ENCODE measurements around the gene TM7SF2.
"Not testable (repeated sequence)": the region's sequence is repeated elsewhere in the genome, so short reads cannot be mapped to it uniquely, and the experiment has no call there.

TM7SF2 gene

GRCh38 chr11:65113839-65114238 is 2.2 kb downstream of the TM7SF2 start:
- DNase-seq = no peak
- no peaks in the 10 kb centered on the region for H3K9me3 ChIP-seq (ENCODE audit: control insufficient read depth, low read length)
- peaks cover 27% of the 10 kb centered on the region for H3K36me3 ChIP-seq (ENCODE audit: control insufficient read depth, insufficient read depth, low read length)
- peaks cover 50% of the 10 kb centered on the region for H3K4me1 ChIP-seq (ENCODE audit: control insufficient read depth, insufficient read depth, low read length, poor library complexity, severe bottlenecking)
- no peaks in the 10 kb centered on the region for H3K27me3 ChIP-seq (replicated peaks; ENCODE audit: control insufficient read depth, insufficient read depth, low read length, poor library complexity, severe bottlenecking)
- H3K27ac ChIP-seq (ENCODE audit: insufficient read depth, low read length, poor library complexity, severe bottlenecking) = peak overlapping the region; percentile 36
- no peak overlapping the region for H3K4me3 ChIP-seq (ENCODE audit: insufficient read depth, low read depth, low read length, poor library complexity, severe bottlenecking)

GRCh38 chr11:65114538-65115171 is 3.0 kb downstream of the TM7SF2 start:
- Histone ChIP-seq H3K36me3 (ENCODE audit: control insufficient read depth, insufficient read depth, low read length) (peaks cover 25% of the 10 kb centered on the region), H3K4me3 (ENCODE audit: insufficient read depth, low read depth, low read length, poor library complexity, severe bottlenecking) (no peak overlapping the region), H3K27me3 (replicated peaks; ENCODE audit: control insufficient read depth, insufficient read depth, low read length, poor library complexity, severe bottlenecking) (no peaks in the 10 kb centered on the region), H3K9me3 (ENCODE audit: control insufficient read depth, low read length) (no peaks in the 10 kb centered on the region), H3K4me1 (ENCODE audit: control insufficient read depth, insufficient read depth, low read length, poor library complexity, severe bottlenecking) (peaks cover 50% of the 10 kb centered on the region), H3K27ac (ENCODE audit: insufficient read depth, low read length, poor library complexity, severe bottlenecking) (peak overlapping the region; percentile 18)
- DNase-seq = no peak

GRCh38 chr11:65115361-65116082 is 3.9 kb downstream of the TM7SF2 start:
- Histone ChIP-seq H3K4me1 (ENCODE audit: control insufficient read depth, insufficient read depth, low read length, poor library complexity, severe bottlenecking) (peaks cover 44% of the 10 kb centered on the region), H3K36me3 (ENCODE audit: control insufficient read depth, insufficient read depth, low read length) (peaks cover 34% of the 10 kb centered on the region), H3K9me3 (ENCODE audit: control insufficient read depth, low read length) (no peaks in the 10 kb centered on the region), H3K27me3 (replicated peaks; ENCODE audit: control insufficient read depth, insufficient read depth, low read length, poor library complexity, severe bottlenecking) (no peaks in the 10 kb centered on the region), H3K27ac (ENCODE audit: insufficient read depth, low read length, poor library complexity, severe bottlenecking) (peak overlapping the region; percentile 18), H3K4me3 (ENCODE audit: insufficient read depth, low read depth, low read length, poor library complexity, severe bottlenecking) (no peak overlapping the region)
- no peak for DNase-seq

DNA sequence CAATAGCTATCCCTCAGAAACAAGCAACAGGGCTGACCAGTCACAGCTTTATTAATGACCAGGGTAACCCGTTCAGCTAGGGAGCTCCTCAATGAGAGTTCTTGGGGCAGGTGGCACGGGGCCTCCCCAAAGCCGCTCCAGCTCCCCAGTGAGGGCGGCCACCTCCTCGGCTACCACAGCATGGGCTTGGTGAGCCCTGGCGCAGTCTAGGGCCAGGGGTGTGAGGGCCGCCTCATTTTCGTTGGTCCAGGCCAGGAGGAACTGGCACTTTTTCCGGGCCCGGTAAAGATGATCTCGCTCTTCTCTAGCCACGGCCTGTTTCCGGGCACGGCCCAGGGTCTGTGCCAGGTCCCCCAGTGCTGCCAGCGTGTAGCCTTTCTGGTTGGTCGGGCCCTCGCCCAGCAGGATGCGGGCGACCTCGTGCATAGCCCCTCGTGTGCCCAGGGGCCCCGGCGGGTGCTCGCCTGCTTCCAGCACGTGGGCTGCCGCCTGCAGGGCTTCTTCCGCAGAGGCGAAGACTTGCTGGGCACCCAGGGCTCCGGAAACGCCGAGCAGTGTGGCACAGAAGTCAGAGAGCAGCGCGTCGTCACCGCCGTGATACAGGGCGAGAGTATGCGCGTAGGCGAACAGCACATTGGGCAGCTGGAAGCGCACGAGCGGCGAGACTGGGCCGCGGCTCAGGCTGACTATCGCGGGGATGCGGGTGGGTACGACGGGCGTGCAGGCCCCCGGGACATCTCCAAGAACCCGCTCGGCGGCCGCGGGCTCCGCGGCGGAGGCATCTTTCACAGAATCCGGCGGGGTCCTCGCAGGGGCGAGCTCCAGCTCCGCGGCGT is 4.9 kb downstream of the TM7SF2 start:
- Histone ChIP-seq H3K4me3 (ENCODE audit: insufficient read depth, low read depth, low read length, poor library complexity, severe bottlenecking) (peak overlapping the region; percentile 72), H3K36me3 (ENCODE audit: control insufficient read depth, insufficient read depth, low read length) (peaks cover 38% of the 10 kb centered on the region), H3K27ac (ENCODE audit: insufficient read depth, low read length, poor library complexity, severe bottlenecking) (peak overlapping the region; percentile 92), H3K27me3 (replicated peaks; ENCODE audit: control insufficient read depth, insufficient read depth, low read length, poor library complexity, severe bottlenecking) (no peaks in the 10 kb centered on the region), H3K4me1 (ENCODE audit: control insufficient read depth, insufficient read depth, low read length, poor library complexity, severe bottlenecking) (peaks cover 39% of the 10 kb centered on the region), H3K9me3 (ENCODE audit: control insufficient read depth, low read length) (no peaks in the 10 kb centered on the region)
- DNase-seq = peak; percentile 31 to 42 (median 36)

DNA sequence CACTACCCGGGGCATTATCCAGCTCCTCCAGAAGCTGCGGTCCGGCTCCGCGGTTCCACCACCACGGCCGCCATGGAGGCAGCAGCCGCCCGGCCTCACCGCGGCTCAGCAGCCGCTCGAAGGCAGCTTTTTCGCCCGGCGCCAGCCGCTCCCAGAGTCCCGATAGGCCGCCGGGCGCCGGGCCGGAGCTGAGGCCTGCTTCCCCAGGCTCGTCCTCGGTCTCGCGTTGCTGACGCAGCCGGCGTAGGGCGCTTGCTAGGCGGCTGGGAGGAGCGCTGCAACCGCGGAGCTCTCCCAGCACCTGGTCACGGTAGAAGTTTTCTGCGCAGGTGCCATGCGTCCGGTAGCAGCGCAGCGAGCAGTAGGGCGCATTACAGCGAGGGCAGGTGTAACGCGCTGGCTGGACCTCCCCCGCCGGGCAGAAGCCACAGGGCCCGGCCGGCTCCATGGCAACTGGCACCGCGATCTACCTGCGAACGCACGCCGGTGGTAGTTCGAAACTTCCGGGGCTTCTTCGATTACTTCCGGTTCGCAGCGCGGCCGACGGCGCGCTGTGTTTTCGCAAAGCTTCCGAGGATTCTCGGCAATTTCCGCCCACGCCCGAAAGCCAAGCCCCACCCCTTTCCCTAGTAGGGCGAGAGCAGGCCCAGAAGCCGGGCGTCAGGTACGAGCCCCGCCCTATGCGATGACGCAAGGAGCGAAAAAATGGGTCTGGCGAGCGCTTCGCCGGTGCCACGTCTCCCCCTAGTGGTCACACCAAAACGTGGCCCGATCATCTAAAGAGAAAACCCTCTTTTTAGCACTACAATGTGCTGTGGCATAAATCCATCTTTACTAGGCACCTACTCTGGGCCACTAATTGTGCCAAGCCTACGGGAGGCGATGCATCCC is 5.8 kb downstream of the TM7SF2 start, which contains the start of gene ZNHIT2:
ZNHIT2 (minus strand) TSS at position 496 of the 891 bp plus-strand sequence; CDS start at position 448, 48 bp downstream.
- Histone ChIP-seq H3K27me3 (replicated peaks; ENCODE audit: control insufficient read depth, insufficient read depth, low read length, poor library complexity, severe bottlenecking) (no peaks in the 10 kb centered on the region), H3K4me3 (ENCODE audit: insufficient read depth, low read depth, low read length, poor library complexity, severe bottlenecking) (peak within 1 kb of the TSS; percentile 72), H3K36me3 (ENCODE audit: control insufficient read depth, insufficient read depth, low read length) (peaks cover 38% of the 10 kb centered on the region), H3K4me1 (ENCODE audit: control insufficient read depth, insufficient read depth, low read length, poor library complexity, severe bottlenecking) (peaks cover 36% of the 10 kb centered on the region), H3K9me3 (ENCODE audit: control insufficient read depth, low read length) (no peaks in the 10 kb centered on the region), H3K27ac (ENCODE audit: insufficient read depth, low read length, poor library complexity, severe bottlenecking) (peak within 1 kb of the TSS; percentile 92)
- DNase-seq = peak; percentile 99 to 100 (median 100)

GRCh38 chr11:65118097-65118837 is 6.6 kb downstream of the TM7SF2 start:
- no peaks in the 10 kb centered on the region for H3K9me3 ChIP-seq (ENCODE audit: control insufficient read depth, low read length)
- H3K4me3 ChIP-seq (ENCODE audit: insufficient read depth, low read depth, low read length, poor library complexity, severe bottlenecking) = no peak overlapping the region
- H3K27me3 ChIP-seq (replicated peaks; ENCODE audit: control insufficient read depth, insufficient read depth, low read length, poor library complexity, severe bottlenecking) = no peaks in the 10 kb centered on the region
- no peak overlapping the region for H3K27ac ChIP-seq (ENCODE audit: insufficient read depth, low read length, poor library complexity, severe bottlenecking)
- H3K4me1 ChIP-seq (ENCODE audit: control insufficient read depth, insufficient read depth, low read length, poor library complexity, severe bottlenecking) = peaks cover 34% of the 10 kb centered on the region
- H3K36me3 ChIP-seq (ENCODE audit: control insufficient read depth, insufficient read depth, low read length) = peaks cover 38% of the 10 kb centered on the region
- DNase-seq = no peak

DNA sequence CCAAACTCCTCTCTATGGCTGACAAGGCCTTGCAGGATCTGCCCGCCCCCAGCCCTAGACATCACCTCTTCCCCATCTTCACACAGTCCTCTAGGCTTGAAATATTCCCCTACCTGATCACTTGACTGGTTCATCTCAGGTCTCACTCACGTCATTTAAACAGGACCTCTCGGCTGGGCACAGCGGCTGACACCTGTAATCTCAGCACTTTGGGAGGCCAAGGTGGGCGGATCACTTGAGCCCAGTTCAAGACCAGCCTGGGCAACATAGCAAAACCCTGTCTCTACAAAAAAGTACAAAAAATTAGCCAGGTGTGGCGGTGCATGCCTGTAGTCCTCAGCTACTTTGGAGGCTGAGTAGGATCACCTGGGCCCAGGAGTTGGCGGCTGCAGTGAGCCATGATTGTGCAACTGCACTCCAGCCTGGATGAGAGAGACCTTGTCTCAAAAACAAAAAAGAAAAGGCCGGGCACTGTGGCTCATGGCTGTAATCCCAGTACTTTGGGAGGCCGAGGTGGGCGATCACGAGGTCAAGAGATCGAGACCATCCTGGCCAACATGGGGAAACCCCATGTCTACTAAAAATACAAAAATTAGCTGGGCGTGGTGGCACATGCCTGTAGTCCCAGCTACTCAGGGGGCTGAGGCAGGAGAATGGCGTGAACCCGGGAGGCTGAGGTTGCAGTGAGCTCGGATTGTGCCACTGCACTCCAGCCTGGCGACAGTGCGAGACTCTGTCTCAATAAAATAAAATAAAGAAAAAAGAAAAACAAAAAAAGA is 7.4 kb downstream of the TM7SF2 start:
- not testable (repeated sequence) for H3K4me3 ChIP-seq (ENCODE audit: insufficient read depth, low read depth, low read length, poor library complexity, severe bottlenecking); H3K27me3 ChIP-seq (replicated peaks; ENCODE audit: control insufficient read depth, insufficient read depth, low read length, poor library complexity, severe bottlenecking); H3K9me3 ChIP-seq (ENCODE audit: control insufficient read depth, low read length); H3K27ac ChIP-seq (ENCODE audit: insufficient read depth, low read length, poor library complexity, severe bottlenecking); DNase-seq
- H3K36me3 ChIP-seq (ENCODE audit: control insufficient read depth, insufficient read depth, low read length) = peaks cover 39% of the 10 kb centered on the region
- peaks cover 30% of the 10 kb centered on the region for H3K4me1 ChIP-seq (ENCODE audit: control insufficient read depth, insufficient read depth, low read length, poor library complexity, severe bottlenecking)

- Histone ChIP-seq H3K27ac (ENCODE audit: insufficient read depth, low read length, poor library complexity, severe bottlenecking) (no peak overlapping the region), H3K4me1 (ENCODE audit: control insufficient read depth, insufficient read depth, low read length, poor library complexity, severe bottlenecking) (peaks cover 30% of the 10 kb centered on the region), H3K36me3 (ENCODE audit: control insufficient read depth, insufficient read depth, low read length) (peaks cover 44% of the 10 kb centered on the region), H3K9me3 (ENCODE audit: control insufficient read depth, low read length) (no peaks in the 10 kb centered on the region), H3K27me3 (replicated peaks; ENCODE audit: control insufficient read depth, insufficient read depth, low read length, poor library complexity, severe bottlenecking) (no peaks in the 10 kb centered on the region), H3K4me3 (ENCODE audit: insufficient read depth, low read depth, low read length, poor library complexity, severe bottlenecking) (no peak overlapping the region)
- no peak for DNase-seq
These were observed 8.0 kb downstream of the TM7SF2 start for GRCh38 chr11:65119670-65119995.
